ENCODE results near the gene ZNF382. TPM values are rescaled to one million over a fixed set of nuclear protein-coding genes. Genes with fewer than 3 reads are reported as not detected.

The ZNF382 gene
- total and polyA plus RNA-seq, 2 of the 4 experiments (the other 2 are of a cell fraction): 0.80 to 4.5 TPM

DNA sequence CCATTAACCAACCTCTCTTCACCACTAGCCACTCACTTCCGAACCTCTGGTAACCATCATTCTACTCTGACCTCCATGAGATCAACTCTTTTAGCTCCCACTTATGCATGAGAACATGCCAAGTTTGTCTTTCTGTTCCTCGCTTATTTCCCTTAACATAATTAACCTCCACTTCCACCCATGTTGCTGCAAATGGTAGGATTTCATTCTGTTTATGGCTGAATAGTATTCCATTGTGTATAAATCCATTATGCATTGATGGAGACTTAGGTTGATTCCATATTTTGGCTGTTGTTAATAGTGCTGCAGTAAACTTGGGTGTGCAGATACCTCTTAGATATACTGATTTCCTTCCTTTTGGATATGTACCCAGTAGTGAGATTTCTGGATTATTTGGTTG, 30.2 kb downstream of the ZNF382 start:
- 75% methylated on average over 1 of the region's 2 CpGs; no CpG with 5 or more reads in 1 of the 2 experiments for WGBS, 2 experiments (ENCODE audit: extremely low coverage in 2 of 2, insufficient read length in 1 of 2)
- no peak overlapping the region for H3K4me3 ChIP-seq (ENCODE audit: insufficient read depth, low read depth, low read length)

More for the DNA sequence above, 30.2 kb downstream of the ZNF382 start:
- no peak overlapping the region for H2BK20ac ChIP-seq (ENCODE audit: low read depth, low read length)
- H3K23ac ChIP-seq (ENCODE audit: low read depth, low read length): no peak overlapping the region
- no peak overlapping the region for H2BK5ac ChIP-seq (ENCODE audit: low read depth, low read length, poor library complexity, severe bottlenecking)
- H3K56ac ChIP-seq (ENCODE audit: extremely low read depth, insufficient read depth, low read length): no peak overlapping the region
- H2BK120ac ChIP-seq (ENCODE audit: low read depth, low read length): no peak overlapping the region
- no peak for ATAC-seq (ENCODE audit: low read depth)
- H3K4me2 ChIP-seq (ENCODE audit: low read depth, low read length): no peak overlapping the region
- no peak overlapping the region for H3K14ac ChIP-seq (replicated peaks; ENCODE audit: low read depth, low read length)
- H4K8ac ChIP-seq (ENCODE audit: low read depth in 2 of 2, low read length in 2 of 2): no peak overlapping the region
- TF ChIP-seq SMC3 (IDR thresholded peaks at IDR 0.05; ENCODE audit: low read depth, low read length): no peak
- TF ChIP-seq ELK1 (IDR thresholded peaks at IDR 0.05; ENCODE audit: borderline replicate concordance, low read depth, low read length): no peak
- TF ChIP-seq MXI1 (IDR thresholded peaks at IDR 0.05; ENCODE audit: borderline replicate concordance, low read depth, low read length): no peak
- TF ChIP-seq, protein P1, sequence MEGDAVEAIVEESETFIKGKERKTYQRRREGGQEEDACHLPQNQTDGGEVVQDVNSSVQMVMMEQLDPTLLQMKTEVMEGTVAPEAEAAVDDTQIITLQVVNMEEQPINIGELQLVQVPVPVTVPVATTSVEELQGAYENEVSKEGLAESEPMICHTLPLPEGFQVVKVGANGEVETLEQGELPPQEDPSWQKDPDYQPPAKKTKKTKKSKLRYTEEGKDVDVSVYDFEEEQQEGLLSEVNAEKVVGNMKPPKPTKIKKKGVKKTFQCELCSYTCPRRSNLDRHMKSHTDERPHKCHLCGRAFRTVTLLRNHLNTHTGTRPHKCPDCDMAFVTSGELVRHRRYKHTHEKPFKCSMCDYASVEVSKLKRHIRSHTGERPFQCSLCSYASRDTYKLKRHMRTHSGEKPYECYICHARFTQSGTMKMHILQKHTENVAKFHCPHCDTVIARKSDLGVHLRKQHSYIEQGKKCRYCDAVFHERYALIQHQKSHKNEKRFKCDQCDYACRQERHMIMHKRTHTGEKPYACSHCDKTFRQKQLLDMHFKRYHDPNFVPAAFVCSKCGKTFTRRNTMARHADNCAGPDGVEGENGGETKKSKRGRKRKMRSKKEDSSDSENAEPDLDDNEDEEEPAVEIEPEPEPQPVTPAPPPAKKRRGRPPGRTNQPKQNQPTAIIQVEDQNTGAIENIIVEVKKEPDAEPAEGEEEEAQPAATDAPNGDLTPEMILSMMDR (conservative IDR thresholded peaks at IDR 0.05; ENCODE audit: low read depth, low read length): no peak
- H3K4me1 ChIP-seq (ENCODE audit: control insufficient read depth, insufficient read depth, low read length): no peaks in the 10 kb centered on the region
- no peak overlapping the region for H4K91ac ChIP-seq (ENCODE audit: insufficient read depth, low read depth, low read length)
- dilution Hi-C loops (cut with HindIII; ENCODE audit: low sequenced_read_pairs, unreplicated experiment) (no loop called here), intact Hi-C loops (cut with micrococcal nuclease) (no loop called here), in situ Hi-C loops (cut with MboI; ENCODE audit: low sequenced_read_pairs) (no loop called here)
- H2AK9ac ChIP-seq (replicated peaks; ENCODE audit: low read depth, low read length, poor library complexity): no peak overlapping the region
- H3K9me3 ChIP-seq (ENCODE audit: control insufficient read depth, insufficient read depth, low read length): peaks cover 79% of the 10 kb centered on the region
- H2BK15ac ChIP-seq (ENCODE audit: low read depth, low read length): no peak overlapping the region
- BruUV-seq (replicated peaks): no TSS peak
- peaks cover 14% of the 10 kb centered on the region for H3K36me3 ChIP-seq (ENCODE audit: control insufficient read depth, insufficient read depth, low read length)
- H3K9me1 ChIP-seq (ENCODE audit: insufficient read depth, low read length): no peaks in the 10 kb centered on the region
- no peak overlapping the region for H3K27ac ChIP-seq (ENCODE audit: insufficient read depth, low read length)
- CTCF ChIA-PET: no interaction called here
- H3K9ac ChIP-seq (ENCODE audit: low read depth, low read length): no peak overlapping the region
- H2AFZ ChIP-seq (replicated peaks; ENCODE audit: low read length, poor library complexity): no peak overlapping the region
- DNase-seq: no peak
- H2AK5ac ChIP-seq (ENCODE audit: low read depth, low read length): no peak overlapping the region
- POLR2A ChIA-PET (ENCODE audit: unreplicated experiment): no interaction called here
- no peak overlapping the region for H4K5ac ChIP-seq (ENCODE audit: low read depth, low read length)
- H3K4ac ChIP-seq (ENCODE audit: low read depth, low read length): no peak overlapping the region
- H3K27me3 ChIP-seq (ENCODE audit: control insufficient read depth, insufficient read depth, low read length): no peaks in the 10 kb centered on the region
- no peaks in the 10 kb centered on the region for H4K20me1 ChIP-seq (ENCODE audit: insufficient read depth, low read length)
- no peak overlapping the region for H3K18ac ChIP-seq (ENCODE audit: low read depth, low read length)
- H3K79me1 ChIP-seq (ENCODE audit: low read depth in 1 of 2, low read length in 2 of 2): no peaks in the 10 kb centered on the region

Measured in IMR-90 (cell line).